Glomerular visceral epithelial cell (primary cell): ENCODE data around the gene NTRK1.

ENCODE experiments used
- DNase-seq: peaks from one replicate; pipeline ENCODE4 v3.0.0-alpha.2; 2016; ENCODE audit errors: extremely low spot score

Gene NTRK1

DNA sequence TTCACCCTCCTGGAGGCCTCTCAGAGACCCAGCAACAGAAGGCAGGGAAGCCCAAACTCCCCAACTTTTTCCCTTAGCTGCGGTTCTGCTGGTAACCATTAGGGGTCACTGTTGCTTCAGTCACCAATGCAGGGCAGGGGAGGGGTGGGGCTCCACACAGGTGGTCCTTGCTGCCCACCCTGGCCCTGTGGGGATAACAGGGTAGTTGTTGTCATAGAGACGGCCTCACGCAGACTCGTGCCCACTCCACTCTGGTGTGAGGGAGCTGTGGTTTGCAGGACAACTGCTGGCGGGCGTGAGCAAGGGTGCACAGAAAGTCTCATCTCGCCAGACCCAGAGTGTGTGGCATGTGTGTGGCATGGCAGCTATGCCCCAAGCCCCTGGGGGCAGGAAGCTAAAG is 21.7 kb upstream of the NTRK1 start:
- DNase-seq: no peak

DNA sequence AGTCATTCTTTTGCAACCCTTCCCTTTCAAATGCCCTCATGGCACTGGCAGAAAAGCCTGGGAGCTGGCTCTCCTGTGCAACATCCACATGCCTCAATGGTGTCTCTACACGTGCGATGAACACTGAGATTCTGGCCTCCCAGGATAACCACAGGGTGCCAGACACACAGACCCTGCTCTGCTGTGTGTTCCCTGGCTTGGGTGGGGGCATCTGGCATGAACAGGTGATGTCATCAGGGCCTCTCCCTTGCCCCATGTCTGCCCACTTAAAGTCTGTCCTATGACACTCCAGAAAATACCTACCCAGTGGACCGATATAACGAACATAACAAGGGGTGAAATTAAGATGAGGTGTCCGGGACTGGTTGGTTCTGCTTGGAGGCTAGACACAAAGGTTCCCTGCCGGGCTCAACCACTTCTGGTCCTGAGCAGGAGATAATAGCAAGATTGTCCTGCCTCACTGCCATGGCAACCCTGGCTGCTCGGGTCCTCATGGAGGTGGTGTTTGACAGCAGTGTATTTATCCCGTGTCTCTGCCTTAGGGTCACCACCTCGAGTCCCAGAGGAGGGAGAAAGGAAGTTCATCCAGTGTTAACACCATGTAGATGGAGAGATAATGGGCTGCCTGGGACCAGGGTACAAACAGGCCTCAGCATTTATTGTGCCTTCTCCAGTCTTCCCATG is 21.1 kb upstream of the NTRK1 start:
- DNase-seq: no peak

DNA sequence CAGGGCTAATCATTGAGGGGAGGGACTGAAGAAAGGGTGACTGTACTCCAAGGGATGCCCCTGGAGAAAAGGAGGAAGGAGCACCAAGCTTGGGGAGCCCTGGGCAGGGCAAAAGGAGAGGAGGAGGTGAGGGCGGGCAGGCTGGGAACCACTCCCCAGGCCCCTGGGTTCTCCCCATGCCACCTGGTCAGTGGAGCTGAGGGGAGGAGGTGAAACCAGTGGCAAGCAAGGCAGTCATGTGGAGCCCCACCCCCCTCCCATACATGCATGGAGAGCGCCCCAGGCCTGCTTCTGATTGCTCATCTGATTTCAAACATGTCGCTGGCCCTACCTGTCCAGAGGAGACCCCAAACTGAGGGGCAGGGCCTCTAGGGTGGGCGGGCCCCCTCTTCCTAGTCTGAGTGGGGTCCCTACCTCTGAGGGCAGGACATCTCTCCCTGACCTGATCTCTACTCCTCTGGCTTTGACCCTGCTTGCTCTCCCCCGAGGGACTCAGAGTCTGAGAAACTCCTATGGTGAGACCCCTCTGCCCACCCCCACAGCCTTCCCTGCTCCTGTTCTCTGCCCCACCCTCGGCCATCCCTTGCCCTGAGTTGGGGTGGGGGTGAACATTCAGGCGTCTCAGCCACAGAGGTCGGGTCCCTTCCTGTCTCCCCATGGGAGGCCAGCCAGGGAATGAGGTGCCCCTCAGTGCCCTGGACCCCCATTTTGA is 20.3 kb upstream of the NTRK1 start:
- DNase-seq: no peak

- no peak for DNase-seq
These were observed 19.8 kb upstream of the NTRK1 start for GRCh38 chr1:156840898-156841279.

- no peak for DNase-seq
These were observed 19.3 kb upstream of the NTRK1 start for GRCh38 chr1:156841295-156841855.

GRCh38 chr1:156842618-156843300 is 17.9 kb upstream of the NTRK1 start:
- DNase-seq: no peak

DNA sequence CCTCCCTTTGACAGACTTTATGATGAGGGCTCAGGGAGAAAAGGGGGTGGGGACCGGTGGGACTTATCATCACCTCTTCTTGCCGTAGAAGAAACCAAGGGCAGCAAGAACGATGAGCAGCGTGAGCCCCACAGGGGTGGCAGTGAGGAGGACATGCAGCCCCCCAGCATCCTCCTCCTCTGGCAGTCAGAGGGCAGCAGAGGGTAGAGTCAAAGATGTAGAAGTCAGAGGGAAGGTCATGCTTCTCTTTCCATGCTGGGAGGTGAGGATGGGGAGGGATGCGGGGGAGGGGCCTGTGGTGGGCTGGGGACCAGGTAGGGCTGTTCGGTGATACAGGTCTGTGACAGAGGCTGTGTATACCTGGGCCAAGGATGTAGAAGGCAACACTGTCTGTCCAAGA is 16.6 kb upstream of the NTRK1 start:
- DNase-seq: no peak

DNA sequence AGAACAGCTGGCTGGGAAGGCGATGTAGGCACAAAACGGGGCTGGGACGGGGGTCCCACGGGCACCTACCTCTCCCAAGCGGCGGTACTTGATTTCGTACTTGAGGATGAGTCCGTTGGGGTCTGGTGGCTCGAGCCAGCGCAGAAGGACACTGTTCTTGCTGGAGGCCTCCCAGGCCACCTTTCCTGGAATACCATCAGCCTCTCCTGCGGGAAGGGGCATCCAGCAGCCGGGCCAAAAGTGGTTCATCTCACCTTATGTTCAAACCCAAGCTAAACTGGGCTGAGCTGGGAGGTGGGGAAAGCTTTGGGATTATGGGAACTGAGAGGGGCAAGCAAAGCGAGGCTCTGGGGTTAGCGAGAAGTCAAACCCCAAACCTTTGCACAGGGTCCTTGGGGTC is 16.0 kb upstream of the NTRK1 start:
- no peak for DNase-seq

DNA sequence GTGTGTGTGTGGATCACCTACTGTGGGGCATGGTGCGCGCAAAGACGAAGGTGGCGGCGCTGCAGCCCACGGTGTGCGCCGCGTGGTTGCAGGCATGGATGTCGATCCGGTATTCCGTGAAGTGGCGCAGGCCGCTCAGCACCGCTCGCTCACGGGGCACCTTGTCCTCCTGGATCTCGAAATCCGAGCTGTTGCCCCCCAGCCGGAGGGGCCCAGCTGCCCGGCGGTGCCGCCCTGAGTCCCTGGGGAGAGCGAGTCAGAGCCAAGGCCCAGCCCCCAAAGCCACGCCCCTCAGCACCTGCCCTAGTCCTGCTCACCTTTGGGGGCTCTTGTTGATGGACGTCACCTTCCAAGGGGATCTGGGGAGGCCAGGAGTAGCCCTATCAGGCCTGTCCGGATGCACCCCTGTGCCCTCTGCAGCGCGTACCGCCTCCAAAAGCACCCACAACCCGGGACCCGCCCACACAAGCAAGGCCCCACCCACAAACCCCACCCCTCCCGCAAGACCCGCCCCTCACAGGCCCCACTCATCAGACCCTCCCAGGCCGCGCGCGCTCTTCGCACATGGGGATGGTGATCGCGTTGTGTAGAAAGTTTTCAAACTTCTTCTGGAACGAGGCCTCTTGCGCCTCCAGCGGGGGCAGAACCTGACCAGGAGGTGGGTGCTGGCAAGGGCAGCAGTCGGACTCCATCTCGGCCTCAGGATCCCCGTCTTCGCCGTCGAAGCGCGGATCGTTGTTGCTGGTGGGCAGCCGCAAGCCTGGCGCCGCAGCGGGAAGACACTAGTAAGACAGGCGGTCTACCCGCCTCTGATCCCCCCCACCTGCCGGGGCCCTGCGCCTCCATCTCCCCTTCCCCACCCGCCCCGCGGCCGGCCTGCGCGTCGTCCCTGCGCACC is 15.4 kb upstream of the NTRK1 start:
- no peak for DNase-seq

- no peak for DNase-seq
These were observed 14.6 kb upstream of the NTRK1 start for GRCh38 chr1:156845953-156846545.

- no peak for DNase-seq
These were observed 14.0 kb upstream of the NTRK1 start for GRCh38 chr1:156846643-156847042.

DNA sequence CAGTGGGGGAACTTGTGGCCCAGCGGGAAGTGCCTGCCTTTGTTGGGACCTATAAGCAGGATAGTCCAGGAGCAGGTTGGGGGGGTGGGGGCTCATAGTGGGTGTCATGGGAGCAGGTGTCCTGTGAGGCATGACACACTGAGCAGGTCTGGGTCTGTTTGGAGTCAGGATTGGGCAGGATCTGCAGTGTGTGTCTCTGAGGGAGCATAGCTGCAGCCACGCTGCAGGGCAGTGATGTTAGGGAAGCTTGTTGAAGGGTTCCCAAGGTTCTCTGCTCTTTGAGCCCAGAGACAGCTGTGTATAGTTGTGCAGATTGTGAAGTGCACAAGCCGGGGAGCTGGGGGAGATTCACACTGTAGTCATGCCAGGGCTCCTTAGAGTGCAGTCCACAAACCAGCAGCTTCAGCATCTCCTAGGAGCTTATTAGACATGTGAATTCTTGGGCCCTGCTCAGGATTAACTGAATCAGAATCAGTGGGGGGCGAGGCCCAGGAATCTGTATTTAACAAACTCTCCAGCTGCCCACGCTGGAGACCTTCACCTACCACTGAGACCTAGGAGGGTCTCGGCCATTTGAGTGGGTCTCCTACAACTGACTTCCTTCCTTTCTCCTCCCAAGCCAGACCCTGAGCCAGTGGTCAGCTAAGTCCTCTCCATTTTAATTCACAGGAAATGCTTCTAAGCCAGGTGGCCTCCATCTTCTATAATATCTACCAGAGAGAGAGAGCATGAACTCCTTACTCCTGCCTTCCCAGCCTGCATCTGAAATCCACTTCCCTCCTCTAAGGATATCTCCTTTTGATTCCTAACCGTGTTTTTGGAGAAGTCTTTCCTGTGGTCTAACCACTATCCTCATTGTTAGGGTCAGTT is 12.8 kb upstream of the NTRK1 start:
- DNase-seq: no peak

GRCh38 chr1:156848461-156849150 is 12.1 kb upstream of the NTRK1 start:
- DNase-seq: no peak

DNA sequence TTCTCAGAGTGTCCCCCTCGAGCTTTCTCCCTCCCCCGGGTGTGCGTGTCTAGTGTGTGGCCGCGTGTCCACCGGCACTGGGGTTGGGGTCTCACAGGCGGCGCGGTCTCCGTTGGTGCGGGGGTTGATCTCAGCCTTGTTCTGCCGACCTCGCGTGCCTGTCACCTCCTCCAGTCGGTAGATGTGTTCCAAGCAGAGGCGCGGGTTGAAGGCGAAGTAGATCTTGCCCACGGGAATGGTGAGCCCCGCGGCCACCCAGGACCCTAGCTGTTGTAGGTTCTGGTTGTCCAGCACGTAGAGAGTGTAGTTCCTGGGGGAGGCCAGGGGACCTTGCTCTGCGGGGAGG is 11.5 kb upstream of the NTRK1 start:
- no peak for DNase-seq

GRCh38 chr1:156851779-156852417 is 8.8 kb upstream of the NTRK1 start:
- DNase-seq: no peak

DNA sequence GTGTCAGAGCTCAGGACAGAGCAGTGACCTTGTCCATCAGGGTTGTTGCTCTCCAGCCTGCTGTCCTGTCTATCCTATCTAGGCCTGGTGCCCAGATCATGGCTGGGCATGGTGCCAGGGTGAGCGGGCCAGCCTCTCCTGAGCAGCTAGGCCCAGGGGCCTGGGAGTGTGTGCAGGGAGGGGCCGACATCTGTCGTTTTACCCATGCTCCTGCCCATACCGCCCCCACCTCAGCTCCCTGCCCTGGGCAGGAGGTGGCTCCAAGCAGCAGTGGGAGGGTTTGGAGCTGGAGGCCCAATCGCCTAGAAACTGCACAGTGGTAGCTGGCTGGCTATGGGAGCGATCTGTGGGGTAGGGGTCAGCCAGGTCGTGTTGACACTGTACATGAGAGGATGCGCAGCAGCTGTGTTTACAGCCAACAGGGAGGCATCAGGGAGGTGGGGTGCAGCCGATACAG is 8.2 kb upstream of the NTRK1 start:
- DNase-seq: peak; percentile 34

DNA sequence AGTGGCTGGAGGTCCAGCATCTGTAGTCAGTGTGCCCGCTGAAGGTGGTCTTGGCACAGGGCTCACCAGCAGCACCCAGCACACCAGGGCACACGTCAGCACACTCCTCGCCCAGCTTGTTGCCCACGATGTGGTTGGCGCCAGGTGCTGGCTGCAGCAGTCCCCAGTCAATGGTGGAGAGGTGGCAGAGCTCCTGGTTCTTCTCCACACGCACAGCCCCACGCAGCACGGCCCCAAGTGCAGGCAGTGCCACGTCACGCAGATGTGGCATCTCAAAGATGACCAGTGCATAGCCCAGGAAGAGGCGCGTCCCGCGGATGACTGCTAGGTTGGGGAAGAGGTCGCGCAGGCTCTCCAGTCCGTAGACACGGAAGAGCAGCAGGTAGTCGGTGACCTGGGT is 6.9 kb upstream of the NTRK1 start:
- DNase-seq: no peak

GRCh38 chr1:156854634-156855033 is 6.0 kb upstream of the NTRK1 start:
- no peak for DNase-seq

- no peak for DNase-seq
These were observed 4.3 kb upstream of the NTRK1 start for GRCh38 chr1:156856282-156856785.
